PC-3 (cell line): ENCODE results near the gene SOX18. TPM values are rescaled to one million over a fixed set of nuclear protein-coding genes. Genes with fewer than 3 reads are reported as not detected.

Experiments used
- ATAC-seq: fragments of 200-7000 bp; cut with Tn5 transposase; 2 replicates; pipeline ENCODE4 v1.9.1; 2020; ENCODE audit warnings: mild to moderate bottlenecking, moderate library complexity
- BruUV-seq: library from RNA; stranded (reverse); fragments of 400-500 nt; replicated peaks from 2 replicates; lab custom pipeline; 2021; lab: Mats Ljungman, UMichigan
- CTCF ChIA-PET: fragments of 300-600 bp; sonication (Branson Sonifier 250); formaldehyde crosslinking; loops from one replicate; lab custom pipeline; 2022; ENCODE audit warnings: antibody characterized with exemption; lab: Charles Lee
- POLR2A ChIA-PET: fragments of 300-600 bp; sonication (Branson Sonifier 250); formaldehyde crosslinking; loops from one replicate; lab custom pipeline; 2022; ENCODE audit warnings: antibody characterized with exemption; ENCODE audit not compliant: unreplicated experiment; lab: Charles Lee
- DNase-seq: peaks from one replicate; pipeline ENCODE4 v3.0.0-alpha.2; 2015
- H2AFZ ChIP-seq: fragments of 300-600 bp; sonication (generic); 2 replicates; pipeline ENCODE4 v1.6.0; 2016; ENCODE audit warnings: antibody characterized with exemption, low read length
- H3F3A ChIP-seq: fragments of 300-600 bp; sonication (generic); one replicate; pipeline ENCODE4 v1.6.0; 2017; ENCODE audit warnings: antibody characterized with exemption, low read length, control low read depth, mild to moderate bottlenecking; ENCODE audit not compliant: unreplicated experiment
- H3K27ac ChIP-seq: fragments of 300-600 bp; sonication (generic); 2 replicates; pipeline ENCODE4 v1.5.1; 2016; ENCODE audit warnings: mild to moderate bottlenecking, low read length
- H3K27me3 ChIP-seq: fragments of 300-600 bp; sonication (generic); 2 replicates; pipeline ENCODE4 v1.6.1; 2016; ENCODE audit warnings: low read length, mixed read lengths
- H3K36me3 ChIP-seq: fragments of 300-600 bp; sonication (generic); 2 replicates; pipeline ENCODE4 v1.6.1; 2016; ENCODE audit warnings: low read depth, mixed run types, low read length, mixed read lengths
- H3K4me1 ChIP-seq: fragments of 300-600 bp; sonication (generic); 2 replicates; pipeline ENCODE4 v1.5.1; 2016; ENCODE audit warnings: low read length; ENCODE audit not compliant: insufficient read depth
- H3K4me2 ChIP-seq: fragments of 300-600 bp; sonication (generic); 2 replicates; pipeline ENCODE4 v1.6.0; 2016; ENCODE audit warnings: low read length
- H3K4me3 ChIP-seq: fragments of 300-600 bp; sonication (generic); 2 replicates; pipeline ENCODE4 v1.5.1; 2016; ENCODE audit warnings: mild to moderate bottlenecking, low read length, mixed read lengths
- H3K79me2 ChIP-seq: fragments of 300-600 bp; sonication (generic); 2 replicates; pipeline ENCODE4 v1.6.1; 2017; ENCODE audit warnings: low read length, mixed read lengths
- H3K9ac ChIP-seq: fragments of 300-600 bp; sonication (generic); 2 replicates; pipeline ENCODE4 v1.6.0; 2016; ENCODE audit warnings: mild to moderate bottlenecking, low read length
- H3K9me2 ChIP-seq: fragments of 300-600 bp; sonication (generic); replicated peaks from 2 replicates; pipeline ENCODE4 v1.6.1; 2016; ENCODE audit warnings: mixed run types, low read length, mixed read lengths
- H3K9me3 ChIP-seq: fragments of 300-600 bp; sonication (generic); 2 replicates; pipeline ENCODE4 v1.6.1; 2016; ENCODE audit warnings: low read length, mixed read lengths
- H4K20me1 ChIP-seq: fragments of 300-600 bp; sonication (generic); 2 replicates; pipeline ENCODE4 v1.6.1; 2016; ENCODE audit warnings: low read length, mixed read lengths
- EZH2 ChIP-seq: fragments of 300-600 bp; sonication (generic); IDR thresholded peaks from one replicate; pipeline ENCODE4 v1.6.1; 2017; ENCODE audit warnings: antibody characterized with exemption, mild to moderate bottlenecking, low read length; ENCODE audit not compliant: unreplicated experiment
- EZH2phosphoT487 ChIP-seq: fragments of 300-600 bp; sonication (generic); IDR thresholded peaks from 2 replicates; pipeline ENCODE4 v1.6.1; 2018; ENCODE audit warnings: mild to moderate bottlenecking, antibody characterized with exemption, low read length, borderline replicate concordance
- intact Hi-C: fragments of 100-400 bp; cut with micrococcal nuclease; formaldehyde crosslinking; loops from 2 replicates; pipeline ENCODE4 v1.9.0; 2023
- total RNA-seq: library from RNA; depleted of rRNA; stranded (reverse); fragments of >200 nt; gene quantifications from 2 replicates; pipeline ENCODE4 v1.2.3, GENCODE V29; 2014
- TF ChIP-seq, protein P1 (sequence below): fragments of 300-600 bp; sonication (generic); conservative IDR thresholded peaks from 2 replicates; pipeline ENCODE4 v1.5.1; 2017; ENCODE audit warnings: antibody characterized with exemption, low read depth, mild to moderate bottlenecking, low read length

SOX18 gene
- total RNA-seq, 1 experiment from 2014 or later, result 1.5 TPM

GRCh38 chr20:64044484-64045247, 4.8 kb downstream of the SOX18 start:
- ChIA-PET CTCF (interaction anchor here (0.5 to 0.7 kb wide), 2 partner anchors 9 to 172 kb away, joined by 3 read pairs; no protein-coding TSS in a partner anchor), POLR2A (no interaction called here)
- ATAC-seq, result peak; percentile 91
- H3F3A ChIP-seq, result peaks cover 5% of the 10 kb centered on the region
- H3K27me3 ChIP-seq, result no peaks in the 10 kb centered on the region
- TF ChIP-seq, protein P1, sequence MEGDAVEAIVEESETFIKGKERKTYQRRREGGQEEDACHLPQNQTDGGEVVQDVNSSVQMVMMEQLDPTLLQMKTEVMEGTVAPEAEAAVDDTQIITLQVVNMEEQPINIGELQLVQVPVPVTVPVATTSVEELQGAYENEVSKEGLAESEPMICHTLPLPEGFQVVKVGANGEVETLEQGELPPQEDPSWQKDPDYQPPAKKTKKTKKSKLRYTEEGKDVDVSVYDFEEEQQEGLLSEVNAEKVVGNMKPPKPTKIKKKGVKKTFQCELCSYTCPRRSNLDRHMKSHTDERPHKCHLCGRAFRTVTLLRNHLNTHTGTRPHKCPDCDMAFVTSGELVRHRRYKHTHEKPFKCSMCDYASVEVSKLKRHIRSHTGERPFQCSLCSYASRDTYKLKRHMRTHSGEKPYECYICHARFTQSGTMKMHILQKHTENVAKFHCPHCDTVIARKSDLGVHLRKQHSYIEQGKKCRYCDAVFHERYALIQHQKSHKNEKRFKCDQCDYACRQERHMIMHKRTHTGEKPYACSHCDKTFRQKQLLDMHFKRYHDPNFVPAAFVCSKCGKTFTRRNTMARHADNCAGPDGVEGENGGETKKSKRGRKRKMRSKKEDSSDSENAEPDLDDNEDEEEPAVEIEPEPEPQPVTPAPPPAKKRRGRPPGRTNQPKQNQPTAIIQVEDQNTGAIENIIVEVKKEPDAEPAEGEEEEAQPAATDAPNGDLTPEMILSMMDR, result no peak
- TF ChIP-seq EZH2phosphoT487, result no peak
- TF ChIP-seq EZH2, result no peak
- no peak overlapping the region for H3K9ac ChIP-seq
- no peaks in the 10 kb centered on the region for H3K36me3 ChIP-seq
- peak; percentile 83 for DNase-seq
- no peaks in the 10 kb centered on the region for H3K9me2 ChIP-seq
- no peaks in the 10 kb centered on the region for H3K9me3 ChIP-seq
- intact Hi-C loops, result no loop called here
- peaks cover 26% of the 10 kb centered on the region for H3K4me1 ChIP-seq
- no peaks in the 10 kb centered on the region for H3K79me2 ChIP-seq
- peak overlapping the region; percentile 31 for H3K27ac ChIP-seq
- BruUV-seq, result no TSS peak
- H4K20me1 ChIP-seq, result no peaks in the 10 kb centered on the region
- no peak overlapping the region for H3K4me3 ChIP-seq
- 0 out of 2 replicates have a peak overlapping the region, but pooled peaks have one; percentile 9 for H2AFZ ChIP-seq
- peak overlapping the region; percentile 35 for H3K4me2 ChIP-seq

DNA sequence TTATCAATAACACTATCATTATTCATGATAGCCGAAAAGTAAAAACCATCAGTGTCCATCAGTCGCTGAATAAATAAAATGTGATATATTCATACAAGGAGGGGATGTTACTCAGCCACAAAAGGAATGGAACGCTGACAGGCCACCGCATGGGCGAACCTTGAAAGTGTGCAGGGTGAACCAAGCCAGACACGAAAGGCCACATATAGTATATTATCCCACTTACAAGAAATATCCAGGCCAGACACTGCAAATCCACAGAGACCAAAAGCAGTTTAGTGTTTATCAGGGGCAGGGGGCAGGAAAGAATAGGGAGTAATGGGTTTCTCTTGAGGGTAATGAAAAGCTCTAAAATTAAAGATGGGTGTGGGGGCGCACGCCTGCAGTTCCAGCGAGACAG, 5.7 kb downstream of the SOX18 start:
- Histone ChIP-seq H2AFZ (no peak overlapping the region), H3K9me3 (no peaks in the 10 kb centered on the region), H3K79me2 (no peaks in the 10 kb centered on the region), H3K4me2 (no peak overlapping the region), H3K4me1 (peaks cover 25% of the 10 kb centered on the region), H3K27ac (no peak overlapping the region), H4K20me1 (no peaks in the 10 kb centered on the region), H3K27me3 (no peaks in the 10 kb centered on the region), H3K9me2 (no peaks in the 10 kb centered on the region), H3K4me3 (no peak overlapping the region), H3F3A (peaks cover 5% of the 10 kb centered on the region), H3K36me3 (no peaks in the 10 kb centered on the region), H3K9ac (no peak overlapping the region)
- intact Hi-C loops, result no loop called here
- CTCF ChIA-PET, result interaction anchor here (0.7 kb wide), 1 partner anchor 10 kb away, joined by 3 read pairs; no protein-coding TSS in a partner anchor
- DNase-seq (no peak), ATAC-seq (no peak)
- TF ChIP-seq, protein P1, result no peak
- TF ChIP-seq EZH2phosphoT487 (no peak), EZH2 (no peak)
- POLR2A ChIA-PET, result no interaction called here
- no TSS peak for BruUV-seq
